HepG2 (cell line): ENCODE results near the gene B4GALT3. TPM values are rescaled to one million over a fixed set of nuclear protein-coding genes. Genes with fewer than 3 reads are reported as not detected.

Experiments used
- ATAC-seq: fragments of 200-7000 bp; cut with Tn5 transposase; 3 replicates; pipeline ENCODE4 v1.9.1; 2020; ENCODE audit warnings: mild to moderate bottlenecking, moderate library complexity
- BruUV-seq: library from RNA; stranded (reverse); fragments of 400-500 nt; replicated peaks from 2 replicates; lab custom pipeline; 2021; lab: Mats Ljungman, UMichigan
- CTCF ChIA-PET: fragments of 300-600 bp; formaldehyde crosslinking; extraction: SDS; loops from one replicate; lab custom pipeline; 2021; ENCODE audit warnings: low total read pairs, inconsistent platforms, low intra/inter-chr PET ratio; lab: Yijun Ruan, JAX
- POLR2A ChIA-PET: fragments of 350-600 bp; sonication (Branson Sonifier 250); formaldehyde crosslinking; loops from one replicate; lab custom pipeline; 2020; ENCODE audit warnings: antibody characterized with exemption, inconsistent platforms; lab: Yijun Ruan, JAX
- DNase-seq: peaks from one replicate; pipeline ENCODE4 v3.0.0-alpha.2; 2015; ENCODE audit warnings: low spot score
- FAIRE-seq: peaks from 3 replicates; lab custom pipeline; 2011; peaks lifted over from hg19 to GRCh38; lab: Jason Lieb, UNC
- H2AFZ ChIP-seq: one replicate; pipeline ENCODE4 v1.6.1; 2011; ENCODE audit warnings: low read length, inconsistent platforms
- H3K27ac ChIP-seq: fragments of 300-600 bp; 3 replicates; pipeline ENCODE4 v1.8.0; 2011; ENCODE audit warnings: mixed run types, mild to moderate bottlenecking, mixed read lengths, low read length, inconsistent platforms; ENCODE audit not compliant: insufficient read depth; ENCODE audit errors: extremely low read length
- H3K27me3 ChIP-seq, 2 experiments: fragments of 200-600 bp in 1 of 2; 2 replicates in 1 of 2; 3 replicates in 1 of 2; pipeline versions ENCODE4 v1.6.0 to v1.8.0; 2011; ENCODE audit warnings: low read length in 2 of 2, mild to moderate bottlenecking in 2 of 2, moderate library complexity in 2 of 2, inconsistent platforms in 1 of 2; ENCODE audit not compliant: insufficient read depth in 2 of 2, control insufficient read depth in 1 of 2
- H3K36me3 ChIP-seq, 2 experiments: fragments of 200-600 bp in 1 of 2; replicated peaks in 1 of 2; 2 replicates in 1 of 2; 3 replicates in 1 of 2; pipeline versions ENCODE4 v1.5.1 to v1.8.0; 2011; ENCODE audit warnings: low read length in 2 of 2, inconsistent platforms in 1 of 2; ENCODE audit not compliant: insufficient read depth in 2 of 2, control insufficient read depth in 1 of 2
- H3K4me1 ChIP-seq: 2 replicates; pipeline ENCODE4 v1.5.1; 2012; ENCODE audit warnings: low read length, inconsistent platforms; ENCODE audit not compliant: insufficient read depth
- H3K4me2 ChIP-seq: 2 replicates; pipeline ENCODE4 v1.6.0; 2011; ENCODE audit warnings: low read depth, low read length, inconsistent platforms
- H3K4me3 ChIP-seq, 3 experiments: fragments of 200-600 bp in 1 of 3; sonication (generic), shearing (Covaris generic) in 1 of 3; replicated peaks in 1 of 3; 2 replicates each; pipeline ENCODE4 v1.5.1; 2011 to 2016; ENCODE audit warnings: low read length in 3 of 3, inconsistent platforms in 2 of 3, low read depth in 2 of 3, mild to moderate bottlenecking in 2 of 3, control low read depth in 1 of 3, mixed read lengths in 1 of 3; ENCODE audit not compliant: insufficient read depth in 1 of 3
- H3K79me2 ChIP-seq: one replicate; pipeline ENCODE4 v1.6.1; 2011; ENCODE audit warnings: low read length, inconsistent platforms; ENCODE audit not compliant: insufficient read depth
- H3K9ac ChIP-seq: 2 replicates; pipeline ENCODE4 v1.6.0; 2011; ENCODE audit warnings: mild to moderate bottlenecking, low read depth, low read length, inconsistent platforms; ENCODE audit not compliant: insufficient read depth
- H3K9me3 ChIP-seq: 2 replicates; pipeline ENCODE4 v1.5.1; 2012; ENCODE audit warnings: mild to moderate bottlenecking, low read length
- H4K20me1 ChIP-seq: 2 replicates; pipeline ENCODE4 v1.6.0; 2011; ENCODE audit warnings: inconsistent platforms, mild to moderate bottlenecking, low read length, moderate library complexity; ENCODE audit not compliant: insufficient read depth
- CHCHD3 ChIP-seq: sonication (generic); formaldehyde crosslinking; IDR thresholded peaks from 2 replicates; pipeline ENCODE4 v1.8.0; 2022; ENCODE audit warnings: mild to moderate bottlenecking, missing genetic modification reagents, moderate library complexity
- DR1 ChIP-seq: sonication (generic); formaldehyde crosslinking; IDR thresholded peaks from 2 replicates; pipeline ENCODE4 v1.8.0; 2021; ENCODE audit warnings: mild to moderate bottlenecking, missing genetic modification reagents, inconsistent platforms
- HOMEZ ChIP-seq: IDR thresholded peaks from 2 replicates; pipeline ENCODE4 v1.6.1; 2016; ENCODE audit warnings: low read depth
- IKZF1 ChIP-seq: fragments of 450-650 bp; IDR thresholded peaks from 2 replicates; pipeline ENCODE4 v1.7.1; 2016
- KIAA2018 ChIP-seq: sonication (generic); formaldehyde crosslinking; IDR thresholded peaks from 2 replicates; pipeline ENCODE4 v1.5.0; 2020; ENCODE audit warnings: mild to moderate bottlenecking, missing genetic modification reagents, borderline replicate concordance
- MLLT10 ChIP-seq: sonication (generic); formaldehyde crosslinking; IDR thresholded peaks from 2 replicates; pipeline ENCODE4 v1.4.0; 2020; ENCODE audit warnings: missing genetic modification reagents
- PREB ChIP-seq: sonication (generic); formaldehyde crosslinking; IDR thresholded peaks from 2 replicates; pipeline ENCODE4 v1.4.0; 2020; ENCODE audit warnings: missing genetic modification reagents
- SALL1 ChIP-seq: sonication (generic); formaldehyde crosslinking; IDR thresholded peaks from 2 replicates; pipeline ENCODE4 v1.8.0; 2022; ENCODE audit warnings: mild to moderate bottlenecking, missing genetic modification reagents
- ZGPAT ChIP-seq: IDR thresholded peaks from 2 replicates; pipeline ENCODE4 v1.6.1; 2016; ENCODE audit warnings: mild to moderate bottlenecking
- ZNF691 ChIP-seq: sonication (generic); formaldehyde crosslinking; IDR thresholded peaks from 2 replicates; pipeline ENCODE4 v1.4.0; 2020; ENCODE audit warnings: missing genetic modification reagents, low read depth, mild to moderate bottlenecking, borderline replicate concordance
- ZNF816 ChIP-seq: sonication (generic); formaldehyde crosslinking; IDR thresholded peaks from 2 replicates; pipeline ENCODE4 v1.8.0; 2022; ENCODE audit warnings: missing genetic modification reagents, mild to moderate bottlenecking, borderline replicate concordance
- ZSCAN21 ChIP-seq: sonication (generic); formaldehyde crosslinking; IDR thresholded peaks from 2 replicates; pipeline ENCODE4 v1.8.0; 2022; ENCODE audit warnings: mild to moderate bottlenecking, missing genetic modification reagents, moderate library complexity, borderline replicate concordance
- WGBS: methylation state at CpG from one replicate; pipeline ENCODE4 v1.1.6; 2017; ENCODE audit warnings: low lambda C conversion rate; 5-methylcytosine and 5-hydroxymethylcytosine counted together
- in situ Hi-C: cut with HindIII; loops from 2 replicates; pipeline ENCODE4 v1.10.0; 2017; ENCODE audit warnings: low pct_unique_long_range_greater_than_20kb; ENCODE audit not compliant: extremely low pct_ligation_motif_present
- intact Hi-C: fragments of 100-400 bp; cut with micrococcal nuclease; formaldehyde crosslinking; loops from one replicate; pipeline ENCODE4 v1.10.0; 2022; ENCODE audit not compliant: unreplicated experiment
- polyA plus RNA-seq, 8 experiments: library from polyadenylated mRNA; depleted of rRNA in 3 of 8; stranded (reverse) in 7 of 8; unstranded in 1 of 8; fragments of >200 nt; fragmentation: Illumina TruSeq in 4 of 8; extraction: Trizol in 4 of 8; gene quantifications; 2 replicates each; pipeline versions ENCODE4 v1.2.1 to v1.2.3, GENCODE V29; 2011 to 2016; ENCODE audit warnings: low read depth in 4 of 8, missing spikeins in 1 of 8, mixed read lengths in 1 of 8; ENCODE audit not compliant: insufficient read depth in 1 of 8
- total RNA-seq, 5 experiments: library from RNA; depleted of rRNA; stranded (reverse); fragments of >200 nt; fragmentation: Illumina TruSeq; extraction: Trizol; gene quantifications; 2 replicates each; pipeline ENCODE4 v1.2.3, GENCODE V29; 2016; ENCODE audit warnings: low read depth in 1 of 5

B4GALT3 gene
- total and polyA plus RNA-seq, 2 of the 13 experiments (the other 11 are each of a cell fraction or from before 2014, with no cell fraction given), result 35.6 to 40.4 TPM

- no TSS peak for BruUV-seq
- H3K4me2 ChIP-seq, result no peak overlapping the region
- no peaks in the 10 kb centered on the region for H3K9me3 ChIP-seq
- peaks cover 10% of the 10 kb centered on the region for H3K79me2 ChIP-seq
- CTCF ChIA-PET, result no interaction called here
- H2AFZ ChIP-seq, result no peak overlapping the region
- H3K4me1 ChIP-seq, result peaks cover 19% of the 10 kb centered on the region
- ATAC-seq, result no peak
- WGBS, result 97% methylated on average over 11 of the region's 11 CpGs
- intact Hi-C loops, result no loop called here
- FAIRE-seq, result no peak
- H3K4me3 ChIP-seq, result no peak overlapping the region
- H3K36me3 ChIP-seq, result peaks cover 11 to 43% of the 10 kb centered on the region in 2 experiments
- POLR2A ChIA-PET, result no interaction called here
- in situ Hi-C loops, result no loop called here
- DNase-seq, result no peak
- H3K9ac ChIP-seq, result no peak overlapping the region
- H4K20me1 ChIP-seq, result no peaks in the 10 kb centered on the region
- H3K27ac ChIP-seq, result no peak overlapping the region
- no peaks in the 10 kb centered on the region; a peak in 1 of 5 replicates for H3K27me3 ChIP-seq
- no peak for TF ChIP-seq ZNF691 (CRISPR knock-in tag)
- TF ChIP-seq DR1 (CRISPR knock-in tag), result no peak
- no peak for TF ChIP-seq ZSCAN21 (CRISPR knock-in tag)
- TF ChIP-seq CHCHD3 (CRISPR knock-in tag), result no peak
- TF ChIP-seq ZGPAT (CRISPR knock-in tag), result no peak
- TF ChIP-seq KIAA2018 (CRISPR knock-in tag), result no peak
- TF ChIP-seq PREB (CRISPR knock-in tag), result no peak
- TF ChIP-seq HOMEZ (CRISPR knock-in tag), result no peak
- TF ChIP-seq MLLT10 (CRISPR knock-in tag), result no peak
- TF ChIP-seq SALL1, result no peak
- no peak for TF ChIP-seq ZNF816 (CRISPR knock-in tag)
- no peak for TF ChIP-seq IKZF1
These were observed 3.6 kb downstream of the B4GALT3 start for GRCh38 chr1:161173711-161174110.
